ENCODE results near the gene ZNF335.

The ZNF335 gene

GRCh38 chr20:45938727-45939438, 33.1 kb downstream of the ZNF335 start:
- ChIA-PET CTCF (interaction anchor here (1.1 to 3.0 kb wide), 8 partner anchors 10 to 140 kb away, joined by 3 to 12 read pairs (median 4); no protein-coding TSS in a partner anchor), POLR2A (interaction anchor here (0.6 kb wide), 1 partner anchor 11 kb away, joined by 3 read pairs; no protein-coding TSS in a partner anchor)
- 99% methylated on average over 9 of the region's 13 CpGs for WGBS (ENCODE audit: insufficient coverage)
- Histone ChIP-seq H3K27ac (ENCODE audit: insufficient read depth in 1 of 2, low read depth in 1 of 2, low read length in 2 of 2, poor library complexity in 1 of 2, severe bottlenecking in 2 of 2) (no peak overlapping the region), H3K9me3 (ENCODE audit: control extremely low read depth in 1 of 5, control insufficient read depth in 4 of 5, insufficient read depth in 2 of 5, low read depth in 1 of 5, low read length in 4 of 5) (no peaks in the 10 kb centered on the region), H3K4me3 (ENCODE audit: control insufficient read depth in 1 of 7, extremely low read depth in 1 of 7, insufficient read depth in 4 of 7, low read depth in 2 of 7, low read length in 6 of 7) (no peak overlapping the region), H3K27me3 (replicated peaks in 2 of 5; ENCODE audit: control insufficient read depth in 4 of 5, insufficient read depth in 5 of 5, low read length in 4 of 5) (no peaks in the 10 kb centered on the region), H3K36me3 (ENCODE audit: control insufficient read depth in 4 of 4, insufficient read depth in 4 of 4, low read length in 3 of 4) (peaks cover 19 to 63% (median 52%) of the 10 kb centered on the region in 4 experiments), H3K4me1 (ENCODE audit: control extremely low read depth in 1 of 4, control insufficient read depth in 4 of 4, insufficient read depth in 4 of 4, low read length in 3 of 4) (peaks cover 6 to 28% (median 15%) of the 10 kb centered on the region in 4 experiments)
- no peak for DNase-seq

DNA sequence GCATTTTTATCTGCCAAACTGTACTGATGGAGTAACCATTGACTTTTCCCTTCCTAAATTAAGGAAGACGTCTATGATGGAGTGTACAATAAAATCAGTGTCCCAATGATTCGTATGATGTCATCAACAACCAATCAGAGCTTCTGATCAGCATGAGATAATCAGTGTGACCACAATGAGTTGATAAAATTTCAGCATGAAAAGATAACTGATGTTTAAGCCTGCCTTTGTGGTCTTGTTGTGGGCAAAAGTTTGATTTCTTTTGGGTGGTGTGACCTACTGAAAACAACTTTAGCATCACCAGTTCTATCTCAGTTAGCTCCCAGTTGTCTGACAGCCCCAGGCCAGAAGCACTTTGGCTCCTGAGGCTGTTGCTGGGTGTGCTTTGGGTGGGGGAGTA, 34.2 kb downstream of the ZNF335 start:
- Histone ChIP-seq H3K4me1 (ENCODE audit: control extremely low read depth in 1 of 4, control insufficient read depth in 4 of 4, insufficient read depth in 4 of 4, low read length in 3 of 4) (peaks cover 6 to 39% (median 25%) of the 10 kb centered on the region in 4 experiments), H3K9me3 (ENCODE audit: control extremely low read depth in 1 of 5, control insufficient read depth in 4 of 5, insufficient read depth in 2 of 5, low read depth in 1 of 5, low read length in 4 of 5) (no peaks in the 10 kb centered on the region), H3K27me3 (replicated peaks in 2 of 5; ENCODE audit: control insufficient read depth in 4 of 5, insufficient read depth in 5 of 5, low read length in 4 of 5) (no peaks in the 10 kb centered on the region), H3K36me3 (ENCODE audit: control insufficient read depth in 4 of 4, insufficient read depth in 4 of 4, low read length in 3 of 4) (peaks cover 15 to 52% (median 41%) of the 10 kb centered on the region in 4 experiments), H3K4me3 (ENCODE audit: control insufficient read depth in 1 of 7, extremely low read depth in 1 of 7, insufficient read depth in 4 of 7, low read depth in 2 of 7, low read length in 6 of 7) (no peak overlapping the region), H3K27ac (ENCODE audit: insufficient read depth in 1 of 2, low read depth in 1 of 2, low read length in 2 of 2, poor library complexity in 1 of 2, severe bottlenecking in 2 of 2) (no peak overlapping the region)
- 90% methylated on average over 2 of the region's 2 CpGs for WGBS (ENCODE audit: insufficient coverage)
- ChIA-PET POLR2A (no interaction called here), CTCF (interaction anchor here (1.0 to 1.8 kb wide), 8 partner anchors 11 to 139 kb away, joined by 3 to 8 read pairs (median 4); no protein-coding TSS in a partner anchor)
- peak in 2 of 3 donors; percentile 34 to 51 for DNase-seq

- Histone ChIP-seq H3K36me3 (ENCODE audit: control insufficient read depth in 4 of 4, insufficient read depth in 4 of 4, low read length in 3 of 4) (peaks cover 14 to 38% (median 33%) of the 10 kb centered on the region in 4 experiments), H3K9me3 (ENCODE audit: control extremely low read depth in 1 of 5, control insufficient read depth in 4 of 5, insufficient read depth in 2 of 5, low read depth in 1 of 5, low read length in 4 of 5) (no peaks in the 10 kb centered on the region), H3K4me1 (ENCODE audit: control extremely low read depth in 1 of 4, control insufficient read depth in 4 of 4, insufficient read depth in 4 of 4, low read length in 3 of 4) (peaks cover 6 to 39% (median 25%) of the 10 kb centered on the region in 4 experiments), H3K27me3 (replicated peaks in 2 of 5; ENCODE audit: control insufficient read depth in 4 of 5, insufficient read depth in 5 of 5, low read length in 4 of 5) (no peaks in the 10 kb centered on the region), H3K4me3 (ENCODE audit: control insufficient read depth in 1 of 7, extremely low read depth in 1 of 7, insufficient read depth in 4 of 7, low read depth in 2 of 7, low read length in 6 of 7) (peak overlapping the region; percentile 73 to 99 (median 96)), H3K27ac (ENCODE audit: insufficient read depth in 1 of 2, low read depth in 1 of 2, low read length in 2 of 2, poor library complexity in 1 of 2, severe bottlenecking in 2 of 2) (peak overlapping the region; percentile 96 to 98)
- ChIA-PET CTCF (interaction anchor here (1.0 to 2.3 kb wide), 8 partner anchors 11 to 53 kb away, joined by 3 to 17 read pairs (median 4); no protein-coding TSS in a partner anchor), POLR2A (interaction anchor here (0.6 to 2.8 kb wide), 10 partner anchors 14 to 137 kb away, joined by 3 to 17 read pairs (median 8); partner anchors contain the start of genes CTSA, NEURL2 and ZSWIM1)
- 17% methylated on average over 18 of the region's 21 CpGs for WGBS (ENCODE audit: insufficient coverage)
- DNase-seq, result no peak
These were observed 36.5 kb downstream of the ZNF335 start for GRCh38 chr20:45935416-45936046.

- Histone ChIP-seq H3K4me1 (ENCODE audit: control extremely low read depth in 1 of 4, control insufficient read depth in 4 of 4, insufficient read depth in 4 of 4, low read length in 3 of 4) (peaks cover 6 to 39% (median 25%) of the 10 kb centered on the region in 4 experiments), H3K27me3 (replicated peaks in 2 of 5; ENCODE audit: control insufficient read depth in 4 of 5, insufficient read depth in 5 of 5, low read length in 4 of 5) (no peaks in the 10 kb centered on the region), H3K9me3 (ENCODE audit: control extremely low read depth in 1 of 5, control insufficient read depth in 4 of 5, insufficient read depth in 2 of 5, low read depth in 1 of 5, low read length in 4 of 5) (no peaks in the 10 kb centered on the region), H3K27ac (ENCODE audit: insufficient read depth in 1 of 2, low read depth in 1 of 2, low read length in 2 of 2, poor library complexity in 1 of 2, severe bottlenecking in 2 of 2) (peak within 1 kb of the TSS; percentile 96 to 98), H3K36me3 (ENCODE audit: control insufficient read depth in 4 of 4, insufficient read depth in 4 of 4, low read length in 3 of 4) (peaks cover 10 to 31% (median 25%) of the 10 kb centered on the region in 4 experiments), H3K4me3 (ENCODE audit: control insufficient read depth in 1 of 7, extremely low read depth in 1 of 7, insufficient read depth in 4 of 7, low read depth in 2 of 7, low read length in 6 of 7) (peak within 1 kb of the TSS; percentile 73 to 99 (median 96))
- ChIA-PET CTCF (interaction anchor here (0.9 to 2.5 kb wide), 12 partner anchors 11 to 54 kb away, joined by 3 to 17 read pairs (median 4); partner anchors contain the start of gene ZSWIM1), POLR2A (interaction anchor here (0.6 to 2.8 kb wide), 14 partner anchors 14 to 154 kb away, joined by 3 to 17 read pairs (median 6); partner anchors contain the start of genes CTSA, NEURL2 and ZSWIM1)
- 0% methylated on average over 77 of the region's 102 CpGs for WGBS (ENCODE audit: insufficient coverage)
- DNase-seq, result peak; percentile 97 to 99 (median 98)
These were observed 37.2 kb downstream of the ZNF335 start, which contains the start of gene PCIF1 for GRCh38 chr20:45934586-45935415. PCIF1 (plus strand) TSS chr20:45934683; CDS start chr20:45939000, 4,317 bp downstream.

GRCh38 chr20:45934046-45934585, 37.9 kb downstream of the ZNF335 start:
- under 1% methylated on average over 32 of the region's 34 CpGs for WGBS (ENCODE audit: insufficient coverage)
- Histone ChIP-seq H3K4me3 (ENCODE audit: control insufficient read depth in 1 of 7, extremely low read depth in 1 of 7, insufficient read depth in 4 of 7, low read depth in 2 of 7, low read length in 6 of 7) (peak overlapping the region; percentile 73 to 99 (median 96)), H3K9me3 (ENCODE audit: control extremely low read depth in 1 of 5, control insufficient read depth in 4 of 5, insufficient read depth in 2 of 5, low read depth in 1 of 5, low read length in 4 of 5) (no peaks in the 10 kb centered on the region), H3K27me3 (replicated peaks in 2 of 5; ENCODE audit: control insufficient read depth in 4 of 5, insufficient read depth in 5 of 5, low read length in 4 of 5) (no peaks in the 10 kb centered on the region), H3K36me3 (ENCODE audit: control insufficient read depth in 4 of 4, insufficient read depth in 4 of 4, low read length in 3 of 4) (peaks cover 5 to 24% (median 18%) of the 10 kb centered on the region in 4 experiments), H3K27ac (ENCODE audit: insufficient read depth in 1 of 2, low read depth in 1 of 2, low read length in 2 of 2, poor library complexity in 1 of 2, severe bottlenecking in 2 of 2) (peak overlapping the region; percentile 96 to 98), H3K4me1 (ENCODE audit: control extremely low read depth in 1 of 4, control insufficient read depth in 4 of 4, insufficient read depth in 4 of 4, low read length in 3 of 4) (peaks cover 6 to 39% (median 25%) of the 10 kb centered on the region in 4 experiments)
- DNase-seq, result peak; percentile 17 to 55 (median 45)
- CTCF ChIA-PET, result interaction anchor here (0.7 to 2.5 kb wide), 17 partner anchors 10 to 135 kb away, joined by 3 to 17 read pairs (median 6); partner anchors contain the start of gene ZSWIM1
- POLR2A ChIA-PET, result interaction anchor here (0.6 to 2.8 kb wide), 11 partner anchors 13 to 154 kb away, joined by 3 to 17 read pairs (median 7); partner anchors contain the start of genes CTSA, NEURL2 and ZSWIM1
